Peyer's patch (tissue), 4 donors: ENCODE data around the gene CDKL5. TPM values are rescaled to one million over a fixed set of nuclear protein-coding genes. Genes with fewer than 3 reads are reported as not detected.

Experiments used
- DNase-seq, 3 donors: peaks; one replicate each; pipeline ENCODE4 v3.0.0-alpha.2; 2017 to 2019
- H3K27ac ChIP-seq, 4 donors: fragments of 200-600 bp; sonication (generic); one replicate each; pipeline ENCODE4 v1.5.1; 2016 to 2019
- H3K27me3 ChIP-seq, 2 donors: fragments of 200-600 bp; sonication (generic); one replicate each; pipeline ENCODE4 v1.5.1; 2019
- H3K36me3 ChIP-seq, 3 donors: fragments of 200-600 bp; sonication (generic); one replicate each; pipeline ENCODE4 v1.5.1; 2016 to 2019
- H3K4me1 ChIP-seq, 4 donors: fragments of 200-600 bp; sonication (generic); one replicate each; pipeline ENCODE4 v1.5.1; 2016 to 2019
- H3K4me3 ChIP-seq, 4 donors: fragments of 200-600 bp; sonication (generic); 1 replicate in 3 of 4; 2 replicates in 1 of 4; pipeline ENCODE4 v1.5.1; 2016 to 2019; ENCODE audit warnings: mild to moderate bottlenecking in 1 of 4
- H3K9me3 ChIP-seq, 4 donors: fragments of 200-600 bp; sonication (generic); one replicate each; pipeline ENCODE4 v1.5.1; 2016 to 2019; ENCODE audit warnings: mild to moderate bottlenecking in 1 of 4
- CTCF ChIP-seq, 6 experiments: fragments of 450-650 bp in 4 of 6; fragments of 200-600 bp in 2 of 6; sonication (generic) in 1 of 6; IDR thresholded peaks; one replicate each; pipeline ENCODE4 v1.5.1; 2017 to 2019; ENCODE audit warnings: antibody characterized with exemption in 6 of 6, mild to moderate bottlenecking in 3 of 6, moderate library complexity in 1 of 6
- POLR2A ChIP-seq, 2 donors: fragments of 450-650 bp; IDR thresholded peaks; one replicate each; pipeline ENCODE4 v1.5.1; 2017; ENCODE audit warnings: antibody characterized with exemption in 2 of 2, mild to moderate bottlenecking in 2 of 2, moderate library complexity in 2 of 2
- total RNA-seq, 4 donors: library from RNA; depleted of rRNA; stranded (reverse); fragments of >200 nt; gene quantifications; one replicate each; pipeline ENCODE4 v1.1.0, GENCODE V29; 2016

Gene CDKL5
- total RNA-seq, 4 donors from 2014 or later, result 1.4 to 3.3 (median 2.5) TPM

GRCh38 chrX:18436017-18436416, 10.6 kb downstream of the CDKL5 start:
- H3K9me3 ChIP-seq, result no peaks in the 10 kb centered on the region
- H3K27me3 ChIP-seq, result no peaks in the 10 kb centered on the region
- TF ChIP-seq CTCF (IDR thresholded peaks at IDR 0.05) (no peak), POLR2A (IDR thresholded peaks at IDR 0.05) (no peak)
- no peaks in the 10 kb centered on the region for H3K36me3 ChIP-seq
- no peak overlapping the region for H3K4me3 ChIP-seq
- no peaks in the 10 kb centered on the region for H3K4me1 ChIP-seq
- no peak for DNase-seq
- H3K27ac ChIP-seq, result no peak overlapping the region

GRCh38 chrX:18440835-18441234, 15.4 kb downstream of the CDKL5 start:
- no peaks in the 10 kb centered on the region for H3K36me3 ChIP-seq
- TF ChIP-seq CTCF (IDR thresholded peaks at IDR 0.05) (no peak), POLR2A (IDR thresholded peaks at IDR 0.05) (no peak)

GRCh38 chrX:18441780-18442367, 16.5 kb downstream of the CDKL5 start:
- H3K4me1 ChIP-seq, result no peaks in the 10 kb centered on the region
- no peaks in the 10 kb centered on the region for H3K9me3 ChIP-seq
- no peaks in the 10 kb centered on the region for H3K36me3 ChIP-seq
- no peak overlapping the region for H3K27ac ChIP-seq
- no peak overlapping the region for H3K4me3 ChIP-seq
- no peaks in the 10 kb centered on the region for H3K27me3 ChIP-seq
- TF ChIP-seq POLR2A (IDR thresholded peaks at IDR 0.05) (no peak), CTCF (IDR thresholded peaks at IDR 0.05) (no peak)
- DNase-seq, result no peak

More at GRCh38 chrX:18440835-18441234, 15.4 kb downstream of the CDKL5 start:
- no peak overlapping the region for H3K4me3 ChIP-seq
- no peak for DNase-seq
- H3K4me1 ChIP-seq, result no peaks in the 10 kb centered on the region
- H3K27me3 ChIP-seq, result no peaks in the 10 kb centered on the region
- H3K9me3 ChIP-seq, result no peaks in the 10 kb centered on the region
- no peak overlapping the region for H3K27ac ChIP-seq

GRCh38 chrX:18448416-18448815, 23.0 kb downstream of the CDKL5 start:
- TF ChIP-seq CTCF (IDR thresholded peaks at IDR 0.05) (no peak), POLR2A (IDR thresholded peaks at IDR 0.05) (no peak)
- Histone ChIP-seq H3K27ac (no peak overlapping the region), H3K9me3 (no peaks in the 10 kb centered on the region), H3K4me3 (no peak overlapping the region), H3K27me3 (no peaks in the 10 kb centered on the region), H3K4me1 (no peaks in the 10 kb centered on the region), H3K36me3 (no peaks in the 10 kb centered on the region)
- no peak for DNase-seq

GRCh38 chrX:18449236-18449635, 23.8 kb downstream of the CDKL5 start:
- Histone ChIP-seq H3K36me3 (no peaks in the 10 kb centered on the region), H3K27ac (no peak overlapping the region), H3K27me3 (no peaks in the 10 kb centered on the region), H3K4me3 (no peak overlapping the region), H3K4me1 (no peaks in the 10 kb centered on the region), H3K9me3 (no peaks in the 10 kb centered on the region)
- TF ChIP-seq POLR2A (IDR thresholded peaks at IDR 0.05), result no peak
- no peak for TF ChIP-seq CTCF (IDR thresholded peaks at IDR 0.05)
- no peak for DNase-seq

GRCh38 chrX:18455384-18455783, 30.0 kb downstream of the CDKL5 start:
- no peaks in the 10 kb centered on the region for H3K27me3 ChIP-seq
- TF ChIP-seq CTCF (IDR thresholded peaks at IDR 0.05) (no peak), POLR2A (IDR thresholded peaks at IDR 0.05) (no peak)
- no peaks in the 10 kb centered on the region for H3K4me1 ChIP-seq
- no peak overlapping the region for H3K4me3 ChIP-seq
- DNase-seq, result no peak
- no peaks in the 10 kb centered on the region for H3K36me3 ChIP-seq
- no peak overlapping the region for H3K27ac ChIP-seq
- H3K9me3 ChIP-seq, result no peaks in the 10 kb centered on the region
